COLO829 (cell line): ENCODE data around the gene C19orf85.

Experiments
- DNase-seq: peaks from one replicate; pipeline ENCODE4 v3.0.0; 2012; ENCODE audit warnings: low spot score

C19orf85 gene

DNA sequence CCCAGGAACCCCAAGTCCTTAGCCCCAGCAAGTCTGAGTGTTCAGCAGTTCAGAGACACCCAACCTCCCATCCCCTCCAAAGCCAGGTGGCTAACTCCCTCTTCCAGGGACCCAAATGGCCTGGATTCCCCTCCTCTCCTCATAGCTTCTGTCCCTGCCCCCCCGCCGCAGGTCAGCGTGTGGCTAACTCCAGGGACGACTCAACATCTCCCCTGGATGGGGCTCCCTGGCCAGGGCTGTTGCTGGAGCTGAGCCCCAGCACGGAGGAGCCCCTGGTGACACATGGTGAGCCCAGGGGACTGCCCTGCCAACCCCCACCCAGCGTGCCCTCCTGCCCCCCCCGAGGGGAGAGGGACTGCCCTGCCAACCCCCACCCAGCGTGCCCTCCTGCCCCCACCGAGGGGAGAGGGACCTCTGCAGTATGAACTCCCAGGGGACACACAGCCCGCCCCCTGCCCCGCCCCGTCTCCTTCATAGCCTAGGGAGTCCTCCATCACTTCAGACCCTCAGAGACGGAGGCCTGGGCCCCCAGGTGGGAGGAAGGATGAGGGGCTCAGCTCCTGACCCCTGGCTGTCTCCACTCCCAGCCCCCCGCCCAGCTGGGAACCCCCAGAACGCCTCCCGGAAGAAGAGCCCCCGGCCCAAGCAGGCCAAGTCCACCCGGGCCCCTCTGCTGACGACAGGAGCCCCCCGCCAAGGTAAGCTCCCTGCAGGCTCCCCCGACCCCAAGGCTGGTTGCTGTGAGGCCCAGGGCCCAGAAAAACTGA, 25.3 kb upstream of the C19orf85 start:
- no peak for DNase-seq

DNA sequence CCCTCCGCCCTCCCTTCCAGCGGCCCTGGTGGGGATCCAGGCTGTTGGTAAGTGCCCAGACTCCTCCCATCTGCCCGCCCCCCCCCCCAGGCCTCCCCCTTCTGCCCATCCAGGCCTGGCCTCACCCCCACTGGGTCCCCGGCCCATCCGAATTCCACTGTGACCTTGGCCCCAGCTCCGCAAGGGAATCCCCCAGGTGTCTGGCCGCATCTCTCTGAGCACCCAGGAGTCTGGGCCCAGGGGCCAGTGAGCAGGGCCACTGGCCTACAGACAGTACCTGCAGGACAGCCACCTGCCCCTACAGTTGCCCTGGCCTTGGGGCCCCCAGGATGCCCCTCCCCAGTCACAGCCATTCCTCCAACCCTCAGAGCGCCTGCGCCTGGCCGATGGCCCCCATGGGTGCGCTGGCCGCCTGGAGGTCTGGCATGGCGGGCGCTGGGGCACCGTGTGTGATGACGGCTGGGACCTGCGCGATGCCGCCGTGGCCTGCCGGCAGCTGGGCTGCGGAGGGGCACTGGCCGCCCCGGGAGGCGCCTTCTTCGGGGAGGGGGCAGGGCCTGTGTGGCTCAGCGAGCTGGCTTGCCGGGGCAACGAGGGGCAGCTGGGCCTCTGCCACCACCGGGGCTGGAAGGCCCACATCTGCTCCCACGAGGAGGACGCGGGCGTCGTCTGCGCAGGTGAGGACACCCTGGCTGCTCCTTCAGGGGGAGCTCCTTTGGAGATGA, 24.6 kb upstream of the C19orf85 start:
- DNase-seq: no peak

DNA sequence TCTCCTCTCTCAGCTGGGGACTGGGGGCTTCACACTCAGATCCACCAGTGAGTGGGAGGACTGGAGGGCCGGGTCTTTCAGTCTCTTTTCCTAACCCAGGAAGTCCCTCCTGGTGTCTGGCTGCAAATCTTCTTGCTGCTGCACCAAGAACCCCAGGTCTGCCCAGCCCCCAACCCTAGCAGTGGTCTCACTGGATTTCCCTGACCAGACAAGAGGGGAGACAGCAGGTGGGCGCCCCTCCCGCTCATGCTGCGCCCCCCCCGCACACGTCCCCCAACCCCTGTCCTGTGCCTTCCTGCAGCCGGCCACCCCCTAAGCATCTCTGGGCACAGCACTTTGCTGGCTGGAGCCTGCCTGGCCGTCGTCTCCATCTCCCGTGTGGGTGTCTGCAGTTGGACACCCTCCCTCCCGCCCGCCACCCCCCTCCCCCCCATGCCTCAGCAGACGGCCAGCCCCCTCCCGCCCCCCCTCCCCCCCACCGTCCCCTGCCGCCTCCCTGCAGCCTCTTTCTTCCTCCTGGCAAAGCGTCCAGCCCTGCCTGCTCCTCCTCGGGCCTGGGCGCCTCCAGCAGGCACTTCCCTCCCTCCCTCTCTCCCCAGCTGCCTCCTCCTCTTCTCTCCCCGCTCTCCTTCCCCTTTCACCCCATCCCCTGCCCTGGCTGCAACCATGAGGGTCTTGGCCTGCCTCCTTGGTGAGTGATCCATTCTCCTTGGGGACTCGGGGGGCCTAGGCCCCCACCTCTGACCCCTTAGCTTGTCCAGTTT, 23.6 kb upstream of the C19orf85 start, which contains the start of gene SSC5D:
Gene SSC5D (plus strand): TSS at position 513 of the 764 bp plus-strand sequence. CDS start 154 bp downstream, at position 667.
- no peak for DNase-seq

DNA sequence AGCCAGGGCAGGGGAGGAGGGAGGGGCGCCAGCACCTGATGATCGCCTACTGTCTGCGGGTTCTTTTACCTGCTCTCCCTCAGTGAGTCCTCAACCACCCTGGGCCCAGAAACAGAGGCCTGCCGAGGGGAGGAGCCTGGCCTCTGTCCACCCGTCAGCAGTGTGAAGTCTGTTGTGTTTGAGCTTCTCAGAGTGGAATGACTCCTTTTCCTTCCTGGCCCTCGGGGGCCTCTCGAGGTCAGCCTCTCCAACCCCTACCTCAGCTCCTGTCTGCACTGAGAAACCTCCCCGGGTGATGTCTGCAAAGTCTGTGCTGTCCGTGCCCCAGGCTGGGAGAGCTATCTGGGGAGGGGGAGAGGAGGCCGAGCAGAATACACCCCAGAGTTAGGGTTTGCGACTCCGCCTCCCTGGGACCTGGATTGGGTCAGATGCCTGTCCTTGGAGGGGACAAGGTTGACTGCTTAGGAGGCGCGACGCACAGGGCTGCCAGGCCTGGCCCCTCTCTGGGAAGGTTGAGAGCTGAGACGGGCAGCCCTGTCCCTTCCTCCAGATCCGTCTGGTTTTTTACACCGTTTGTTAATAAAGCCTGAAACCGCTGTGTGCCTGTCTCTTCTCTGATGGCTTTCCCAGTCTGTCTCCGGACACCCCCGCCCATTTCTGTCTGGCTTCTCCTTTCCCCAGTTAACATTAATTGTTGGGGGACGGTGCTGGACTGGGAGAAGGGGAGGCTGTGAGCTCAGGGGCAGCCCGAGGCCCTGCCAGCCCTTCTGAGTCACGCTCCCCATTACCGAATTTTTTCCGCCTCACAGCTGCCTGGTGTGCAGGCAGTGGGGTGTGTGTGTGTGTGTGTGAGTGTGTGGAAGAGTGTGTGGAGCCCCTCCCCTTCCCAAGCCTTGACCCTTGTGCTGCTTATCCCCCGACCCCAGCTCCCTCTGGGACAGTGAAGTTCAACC, 22.7 kb upstream of the C19orf85 start:
- DNase-seq: no peak

DNA sequence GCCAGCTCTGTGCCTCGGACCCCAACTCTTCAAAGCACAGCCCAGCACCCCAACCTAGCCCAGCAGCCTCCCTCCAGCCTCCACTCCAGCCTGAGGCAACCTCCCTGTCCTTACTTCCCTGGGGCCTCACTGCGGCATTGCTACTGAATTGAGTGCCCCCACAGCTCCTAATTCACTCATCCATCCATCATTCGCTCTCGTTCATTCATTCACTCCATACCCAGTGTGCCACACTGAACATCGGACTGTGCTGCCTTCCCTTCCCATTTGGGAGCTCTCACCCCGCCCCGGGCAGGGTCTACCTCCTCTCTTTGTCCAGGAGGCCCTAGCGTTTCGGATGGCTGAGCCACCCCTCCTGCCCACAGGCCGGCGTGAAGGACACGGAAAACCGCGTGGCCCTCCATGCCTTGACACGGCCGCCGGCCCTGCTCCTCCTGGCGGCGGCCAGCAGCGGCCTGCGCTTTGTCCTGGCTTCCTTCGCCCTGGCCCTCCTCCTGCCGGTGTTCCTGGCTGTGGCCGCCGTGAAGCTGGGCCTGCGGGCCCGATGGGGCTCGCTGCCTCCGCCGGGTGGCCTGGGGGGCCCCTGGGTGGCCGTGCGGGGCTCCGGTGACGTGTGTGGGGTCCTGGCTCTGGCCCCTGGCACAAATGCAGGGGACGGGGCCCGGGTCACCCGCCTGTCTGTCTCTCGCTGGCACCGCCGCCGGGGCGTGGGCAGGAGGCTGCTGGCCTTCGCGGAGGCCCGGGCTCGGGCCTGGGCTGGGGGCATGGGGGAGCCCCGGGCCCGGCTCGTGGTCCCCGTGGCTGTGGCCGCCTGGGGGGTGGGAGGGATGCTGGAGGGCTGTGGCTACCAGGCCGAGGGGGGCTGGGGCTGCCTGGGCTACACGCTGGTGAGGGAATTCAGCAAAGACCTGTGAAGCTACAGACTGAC, 21.8 kb upstream of the C19orf85 start:
- DNase-seq: no peak

DNA sequence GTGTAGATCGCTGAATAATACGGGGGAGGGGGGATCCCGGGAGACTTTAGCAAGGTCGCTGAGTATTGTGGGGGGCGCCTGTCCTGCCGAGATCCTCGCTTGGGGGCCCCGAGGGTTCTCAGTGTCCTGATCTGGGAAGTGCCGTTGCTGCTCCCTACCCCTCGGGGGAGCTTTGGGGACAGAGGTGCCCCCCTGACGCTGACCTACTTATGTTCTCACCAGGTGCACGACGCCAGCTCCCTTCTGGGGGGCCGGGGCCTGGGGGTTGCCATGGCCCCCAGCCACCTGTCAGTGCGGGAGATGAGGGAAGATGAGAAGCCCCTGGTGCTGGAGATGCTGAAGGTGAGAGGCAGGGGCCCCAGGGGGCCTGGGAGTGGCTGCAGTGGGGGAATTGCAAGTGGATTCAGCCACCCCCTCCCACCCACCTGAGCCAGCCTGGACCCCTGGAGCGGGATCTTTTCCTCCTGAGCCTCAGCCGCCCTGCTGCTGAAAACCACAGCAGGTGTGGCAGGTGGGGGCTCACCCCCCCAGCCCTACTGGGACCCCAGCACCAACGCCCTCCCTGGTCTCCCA, 21.0 kb upstream of the C19orf85 start:
- DNase-seq: no peak

DNA sequence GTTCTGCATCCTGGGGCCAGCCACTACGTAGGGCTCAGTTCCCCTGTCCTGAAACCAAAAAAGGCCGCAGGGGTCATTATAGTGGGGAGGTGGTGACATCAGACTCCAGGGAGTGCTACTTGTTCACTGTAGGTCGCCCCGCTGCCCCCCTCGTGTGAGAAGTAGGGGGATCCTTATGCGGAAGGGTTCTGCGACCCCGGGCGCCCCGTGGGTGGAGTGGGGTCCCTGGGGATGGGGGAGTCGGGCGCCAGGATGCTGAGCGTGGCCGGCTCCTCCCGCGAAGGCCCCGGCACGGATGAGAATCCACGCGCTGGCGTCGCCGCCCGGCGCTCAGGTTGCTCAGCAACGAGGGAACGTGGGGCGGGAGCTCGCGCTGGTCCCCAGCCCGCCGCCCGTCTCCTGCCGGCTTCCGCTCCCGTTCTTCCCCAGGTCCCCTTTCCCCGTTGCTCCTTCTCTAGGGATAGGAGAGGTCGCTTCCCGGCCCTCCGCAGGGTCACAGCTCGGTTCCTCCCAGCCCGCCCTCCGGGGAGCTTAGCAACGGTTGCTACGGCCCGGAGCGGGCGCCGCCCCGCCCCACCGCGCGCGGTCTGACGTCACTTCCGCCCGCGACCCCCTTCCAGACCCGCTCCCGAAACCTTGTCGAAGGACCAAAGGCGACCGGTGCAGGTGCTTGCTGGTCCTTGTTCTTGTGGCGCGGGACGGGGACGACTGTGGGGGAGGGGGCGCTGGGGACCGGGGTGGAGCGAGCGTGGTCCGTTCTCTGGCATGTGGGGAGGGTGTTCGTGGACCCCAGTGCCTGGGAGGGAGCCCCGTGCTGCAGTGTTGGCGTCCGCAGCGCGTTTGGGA, 20.3 kb upstream of the C19orf85 start, which contains the start of gene NAT14:
Gene NAT14 (plus strand): TSS at position 596 of the 846 bp plus-strand sequence. CDS start 521 bp downstream, outside the sequence.
- DNase-seq: no peak

DNA sequence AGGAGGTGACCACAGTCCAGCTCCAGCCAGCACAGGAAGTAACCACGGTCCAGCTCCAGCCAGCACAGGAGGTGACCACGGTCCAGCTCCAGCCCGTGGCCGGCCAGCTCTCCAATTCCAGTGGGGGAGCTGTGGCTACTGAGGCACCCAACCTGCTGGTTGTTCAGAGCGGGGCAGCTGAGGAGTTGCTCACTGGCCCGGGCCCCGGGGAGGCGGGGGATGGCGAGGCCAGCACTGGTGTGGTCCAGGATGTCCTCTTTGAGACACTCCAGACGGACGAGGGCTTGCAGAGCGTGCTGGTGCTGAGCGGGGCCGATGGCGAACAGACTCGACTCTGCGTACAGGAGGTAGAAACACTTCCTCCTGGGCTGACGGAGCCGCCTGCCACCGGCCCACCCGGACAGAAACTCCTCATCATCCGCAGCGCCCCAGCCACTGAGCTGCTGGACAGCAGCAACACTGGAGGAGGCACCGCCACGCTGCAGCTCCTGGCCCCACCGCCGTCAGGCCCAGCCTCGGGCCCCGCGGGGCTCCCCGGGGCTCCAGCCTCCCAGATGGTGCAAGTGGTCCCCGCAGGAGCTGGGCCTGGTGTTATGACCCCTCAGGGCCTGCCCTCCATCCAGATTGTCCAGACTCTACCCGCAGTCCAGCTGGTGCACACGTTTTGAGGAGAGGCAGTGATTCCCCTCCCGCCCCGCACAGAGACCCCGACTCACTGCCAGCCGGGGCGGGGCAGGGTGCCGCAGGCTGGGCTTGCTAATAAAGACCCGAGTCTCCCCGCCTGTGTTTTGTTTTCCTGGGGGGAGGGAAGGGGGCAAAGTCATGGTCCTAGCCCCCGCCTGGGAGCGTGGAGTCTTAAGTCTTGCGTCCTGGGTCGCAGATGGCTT, 19.4 kb upstream of the C19orf85 start:
- DNase-seq: no peak

DNA sequence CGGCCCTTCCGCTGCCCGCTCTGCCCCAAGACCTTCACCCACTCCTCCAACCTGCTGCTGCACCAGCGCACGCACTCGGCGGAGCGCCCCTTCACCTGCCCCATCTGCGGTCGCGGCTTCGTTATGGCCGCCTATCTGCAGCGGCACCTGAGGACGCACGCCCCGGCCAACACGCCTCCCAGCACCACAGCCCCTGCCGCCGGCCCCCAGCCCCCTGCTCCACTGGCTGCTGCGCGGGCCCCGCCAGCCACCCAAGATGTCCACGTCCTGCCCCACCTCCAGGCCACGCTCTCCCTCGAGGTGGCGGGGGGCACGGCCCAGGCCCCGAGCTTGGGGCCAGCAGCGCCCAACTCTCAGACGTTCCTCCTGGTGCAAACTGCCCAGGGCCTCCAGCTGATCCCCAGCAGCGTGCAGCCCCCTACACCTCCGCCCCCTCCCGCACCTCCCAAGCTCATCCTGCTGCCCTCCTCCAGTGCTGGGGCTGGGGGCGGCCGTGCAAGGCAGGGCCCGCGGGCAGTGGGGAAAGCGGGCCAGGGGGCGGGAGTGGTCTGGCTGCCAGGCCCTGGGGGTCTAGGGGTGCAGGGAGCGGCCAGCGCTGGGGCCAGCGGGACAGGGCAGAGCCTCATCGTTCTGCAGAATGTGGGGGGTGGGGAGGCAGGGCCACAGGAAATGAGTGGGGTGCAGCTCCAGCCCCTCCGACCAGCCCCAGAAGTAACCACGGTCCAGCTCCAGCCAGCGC, 18.6 kb upstream of the C19orf85 start:
- no peak for DNase-seq

DNA sequence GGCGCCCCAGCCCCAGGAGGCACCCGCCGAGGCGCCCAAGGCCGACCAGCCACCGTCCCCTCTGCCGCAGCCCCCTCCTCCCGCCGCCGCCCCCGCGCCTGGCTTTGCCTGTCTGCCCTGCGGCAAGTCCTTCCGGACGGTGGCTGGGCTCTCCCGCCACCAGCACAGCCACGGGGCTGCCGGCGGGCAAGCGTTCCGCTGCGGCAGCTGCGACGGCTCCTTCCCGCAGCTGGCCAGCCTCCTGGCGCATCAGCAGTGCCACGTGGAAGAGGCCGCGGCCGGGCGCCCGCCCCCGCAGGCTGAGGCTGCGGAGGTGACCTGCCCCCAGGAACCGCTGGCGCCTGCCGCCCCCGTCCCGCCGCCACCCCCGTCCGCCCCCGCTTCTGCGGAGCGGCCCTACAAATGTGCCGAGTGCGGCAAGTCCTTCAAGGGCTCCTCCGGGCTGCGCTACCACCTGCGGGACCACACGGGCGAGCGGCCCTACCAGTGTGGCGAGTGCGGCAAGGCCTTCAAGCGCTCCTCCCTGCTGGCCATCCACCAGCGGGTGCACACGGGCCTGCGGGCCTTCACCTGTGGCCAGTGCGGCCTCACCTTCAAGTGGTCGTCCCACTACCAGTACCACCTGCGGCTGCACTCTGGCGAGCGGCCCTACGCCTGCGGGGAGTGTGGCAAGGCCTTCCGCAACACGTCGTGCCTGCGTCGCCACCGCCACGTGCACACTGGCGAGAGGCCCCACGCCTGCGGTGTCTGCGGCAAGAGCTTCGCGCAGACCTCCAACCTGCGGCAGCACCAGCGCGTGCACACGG, 17.8 kb upstream of the C19orf85 start:
- DNase-seq: no peak

DNA sequence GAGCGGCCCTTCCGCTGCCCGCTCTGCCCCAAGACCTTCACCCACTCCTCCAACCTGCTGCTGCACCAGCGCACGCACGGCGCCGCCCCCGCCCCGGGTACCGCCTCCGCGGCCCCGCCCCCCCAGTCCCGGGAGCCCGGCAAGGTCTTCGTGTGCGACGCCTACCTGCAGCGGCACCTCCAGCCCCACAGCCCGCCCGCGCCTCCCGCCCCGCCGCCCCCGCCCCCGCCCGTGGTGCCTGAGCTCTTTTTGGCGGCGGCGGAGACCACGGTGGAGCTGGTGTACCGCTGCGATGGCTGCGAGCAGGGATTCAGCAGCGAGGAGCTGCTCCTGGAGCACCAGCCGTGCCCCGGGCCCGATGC, 17.2 kb upstream of the C19orf85 start:
- DNase-seq: no peak

DNA sequence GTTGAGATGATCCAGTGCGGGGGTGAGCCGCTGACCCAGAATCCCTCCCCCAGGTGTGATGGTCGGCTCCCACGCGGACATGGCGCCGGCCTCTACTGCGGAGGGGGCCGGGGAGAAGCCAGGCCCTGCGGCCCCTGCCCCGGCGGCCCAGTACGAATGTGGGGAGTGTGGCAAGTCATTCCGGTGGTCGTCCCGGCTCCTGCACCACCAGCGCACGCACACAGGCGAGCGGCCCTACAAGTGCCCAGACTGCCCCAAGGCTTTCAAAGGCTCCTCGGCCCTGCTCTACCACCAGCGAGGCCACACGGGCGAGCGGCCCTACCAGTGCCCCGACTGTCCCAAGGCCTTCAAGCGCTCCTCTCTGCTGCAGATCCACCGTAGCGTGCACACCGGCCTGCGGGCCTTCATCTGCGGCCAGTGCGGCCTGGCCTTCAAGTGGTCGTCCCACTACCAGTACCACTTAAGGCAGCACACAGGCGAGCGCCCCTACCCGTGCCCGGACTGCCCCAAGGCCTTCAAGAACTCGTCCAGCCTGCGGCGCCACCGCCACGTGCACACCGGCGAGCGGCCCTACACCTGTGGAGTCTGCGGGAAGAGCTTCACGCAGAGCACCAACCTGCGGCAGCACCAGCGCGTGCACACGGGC, 16.7 kb upstream of the C19orf85 start:
- no peak for DNase-seq

DNA sequence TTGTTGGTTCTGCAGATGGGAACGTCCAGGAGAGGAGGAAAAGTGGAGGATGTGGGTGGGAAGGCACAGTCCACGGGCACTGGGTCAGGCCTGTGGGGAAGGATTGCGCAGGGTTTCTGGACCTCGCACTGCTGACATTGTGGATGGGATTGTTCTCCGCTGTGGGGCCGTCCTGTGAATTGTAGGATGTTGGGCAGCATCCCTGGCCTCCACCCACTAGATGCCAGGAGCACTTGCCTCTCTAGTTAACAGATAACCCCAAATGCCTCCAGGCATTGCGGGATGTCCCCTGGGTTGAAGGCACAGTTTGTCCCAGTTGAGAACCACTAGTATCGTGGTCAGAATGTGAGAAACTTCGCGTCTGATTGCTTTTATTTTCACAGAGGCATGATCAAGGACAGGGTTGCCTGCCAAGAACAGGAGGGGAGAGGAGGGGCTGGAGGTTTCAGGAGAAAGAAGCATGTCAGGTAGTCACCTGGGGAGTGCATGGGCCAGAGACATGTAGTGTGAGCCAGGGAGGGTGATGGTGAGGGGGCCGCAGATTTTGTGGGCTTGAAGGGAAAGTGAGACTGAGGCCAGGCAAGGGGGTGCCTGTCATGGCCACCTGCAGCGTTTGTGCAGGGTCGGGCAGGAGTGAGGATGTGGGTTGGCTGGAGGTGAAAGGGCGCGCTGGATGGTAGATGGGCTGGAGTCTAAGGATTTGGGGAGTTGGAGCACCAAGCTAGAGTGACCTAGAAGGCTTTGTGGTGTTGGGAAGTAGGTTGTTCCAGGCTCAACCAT, 15.1 kb upstream of the C19orf85 start:
- no peak for DNase-seq

DNA sequence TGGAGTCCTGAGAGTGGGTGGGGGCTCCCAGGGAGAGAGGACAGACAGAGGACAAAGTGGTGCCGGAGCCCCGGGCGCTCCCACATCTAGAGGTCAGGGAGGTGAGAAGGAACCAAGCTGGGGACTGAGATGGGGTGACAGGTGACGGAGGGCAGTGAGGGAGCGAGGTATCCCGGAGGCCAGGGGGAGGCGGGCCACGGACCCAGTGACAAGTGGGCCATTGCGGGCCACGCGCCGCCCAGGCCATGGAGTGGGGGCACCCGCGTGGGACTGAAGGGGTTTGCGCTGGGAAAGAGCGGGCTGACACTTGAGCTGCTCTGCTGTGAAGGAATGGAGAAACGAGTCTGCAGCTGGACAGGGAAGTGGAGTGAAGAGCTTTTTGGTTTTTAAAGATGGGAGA, 14.5 kb upstream of the C19orf85 start:
- DNase-seq: no peak

DNA sequence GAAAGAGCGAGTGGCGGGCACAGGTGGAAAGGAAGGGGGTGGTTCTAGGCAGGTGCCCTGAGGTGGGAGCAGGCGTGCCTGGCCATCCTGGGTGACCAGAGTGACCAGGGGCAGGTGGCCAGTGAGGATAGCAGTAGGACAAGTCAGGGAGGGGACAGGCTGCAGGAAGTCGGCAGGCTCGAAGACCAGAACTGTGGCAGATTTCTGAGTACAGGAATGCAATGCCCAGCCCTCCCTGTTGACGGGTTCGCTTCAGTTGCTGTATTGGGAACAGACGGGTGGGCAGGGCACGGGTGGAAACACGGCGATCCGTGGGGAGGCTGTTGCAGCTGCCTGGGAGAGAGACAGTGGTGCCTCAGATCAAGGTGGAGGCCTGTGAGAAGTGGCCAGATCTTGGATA, 13.8 kb upstream of the C19orf85 start:
- DNase-seq: no peak
